ENCODE data around the gene CHN2. TPM values are rescaled to one million over a fixed set of nuclear protein-coding genes. Genes with fewer than 3 reads are reported as not detected.
A peak's percentile ranks its signal among the peaks of the same experiment; 100 is the strongest.

The CHN2 gene
- total RNA-seq, 1 experiment from 2014 or later: not detected

GRCh38 chr7:29424295-29424983 lies 229.9 kb downstream of the CHN2 start:
- H3K36me3 ChIP-seq (ENCODE audit: low read depth): no peaks in the 10 kb centered on the region
- no peaks in the 10 kb centered on the region for H3K9me2 ChIP-seq (ENCODE audit: insufficient read depth)
- ChIA-PET POLR2A (ENCODE audit: unreplicated experiment) (interaction anchor here (0.6 kb wide), 1 partner anchor 45 kb away, joined by 3 read pairs; no protein-coding TSS in a partner anchor), CTCF (no interaction called here)
- H3K4me1 ChIP-seq (replicated peaks; ENCODE audit: insufficient read depth): no peaks in the 10 kb centered on the region
- no peaks in the 10 kb centered on the region for H3K9me3 ChIP-seq (ENCODE audit: insufficient read depth, low read depth)
- no peak for DNase-seq
- H3K4me2 ChIP-seq: no peak overlapping the region
- no peaks in the 10 kb centered on the region for H4K20me1 ChIP-seq (ENCODE audit: insufficient read depth)
- no peak overlapping the region for H3K4me3 ChIP-seq
- BruUV-seq (replicated peaks): no TSS peak
- no peaks in the 10 kb centered on the region for H3K27me3 ChIP-seq (ENCODE audit: insufficient read depth, low read depth)
- no peaks in the 10 kb centered on the region for H3F3A ChIP-seq (ENCODE audit: insufficient read depth, low read depth)
- H3K79me2 ChIP-seq (ENCODE audit: low read depth): no peaks in the 10 kb centered on the region
- no peak overlapping the region for H2AFZ ChIP-seq
- no peak overlapping the region for H3K27ac ChIP-seq
- no peak for TF ChIP-seq CTCF (conservative IDR thresholded peaks at IDR 0.05)
- no peak for TF ChIP-seq EZH2 (IDR thresholded peaks at IDR 0.05; ENCODE audit: low read depth)
- intact Hi-C loops (cut with micrococcal nuclease; ENCODE audit: unreplicated experiment): no loop called here

GRCh38 chr7:29424984-29425309 lies 230.4 kb downstream of the CHN2 start:
- no peaks in the 10 kb centered on the region for H3K4me1 ChIP-seq (replicated peaks; ENCODE audit: insufficient read depth)
- no peaks in the 10 kb centered on the region for H3K27me3 ChIP-seq (ENCODE audit: insufficient read depth, low read depth)
- H3F3A ChIP-seq (ENCODE audit: insufficient read depth, low read depth): no peaks in the 10 kb centered on the region
- no peaks in the 10 kb centered on the region for H3K36me3 ChIP-seq (ENCODE audit: low read depth)
- POLR2A ChIA-PET (ENCODE audit: unreplicated experiment): interaction anchor here (0.6 kb wide), 1 partner anchor 45 kb away, joined by 3 read pairs; no protein-coding TSS in a partner anchor
- TF ChIP-seq CTCF (conservative IDR thresholded peaks at IDR 0.05) (no peak), EZH2 (IDR thresholded peaks at IDR 0.05; ENCODE audit: low read depth) (no peak)
- no peak overlapping the region for H2AFZ ChIP-seq
- BruUV-seq (replicated peaks): no TSS peak
- DNase-seq: peak in 1 of 2 experiments; percentile 71
- intact Hi-C loops (cut with micrococcal nuclease; ENCODE audit: unreplicated experiment): no loop called here
- H3K4me2 ChIP-seq: no peak overlapping the region
- no peaks in the 10 kb centered on the region for H4K20me1 ChIP-seq (ENCODE audit: insufficient read depth)
- H3K27ac ChIP-seq: no peak overlapping the region
- no peaks in the 10 kb centered on the region for H3K9me3 ChIP-seq (ENCODE audit: insufficient read depth, low read depth)
- CTCF ChIA-PET: no interaction called here
- H3K79me2 ChIP-seq (ENCODE audit: low read depth): no peaks in the 10 kb centered on the region
- no peak overlapping the region for H3K4me3 ChIP-seq
- no peaks in the 10 kb centered on the region for H3K9me2 ChIP-seq (ENCODE audit: insufficient read depth)

GRCh38 chr7:29426587-29426986 lies 232.0 kb downstream of the CHN2 start:
- POLR2A ChIA-PET (ENCODE audit: unreplicated experiment): no interaction called here
- CTCF ChIA-PET: no interaction called here
- no peaks in the 10 kb centered on the region for H3F3A ChIP-seq (ENCODE audit: insufficient read depth, low read depth)
- no peak overlapping the region for H3K4me3 ChIP-seq
- H3K27ac ChIP-seq: no peak overlapping the region
- intact Hi-C loops (cut with micrococcal nuclease; ENCODE audit: unreplicated experiment): no loop called here
- no peak overlapping the region for H3K4me2 ChIP-seq
- BruUV-seq (replicated peaks): no TSS peak
- no peaks in the 10 kb centered on the region for H3K27me3 ChIP-seq (ENCODE audit: insufficient read depth, low read depth)
- no peak for DNase-seq
- TF ChIP-seq CTCF (conservative IDR thresholded peaks at IDR 0.05): no peak
- H4K20me1 ChIP-seq (ENCODE audit: insufficient read depth): no peaks in the 10 kb centered on the region
- no peak overlapping the region for H2AFZ ChIP-seq
- no peaks in the 10 kb centered on the region for H3K79me2 ChIP-seq (ENCODE audit: low read depth)
- H3K4me1 ChIP-seq (replicated peaks; ENCODE audit: insufficient read depth): no peaks in the 10 kb centered on the region
- H3K36me3 ChIP-seq (ENCODE audit: low read depth): no peaks in the 10 kb centered on the region
- no peaks in the 10 kb centered on the region for H3K9me3 ChIP-seq (ENCODE audit: insufficient read depth, low read depth)
- H3K9me2 ChIP-seq (ENCODE audit: insufficient read depth): no peaks in the 10 kb centered on the region

Measured in PC-9 (cell line).